GM20431 (cell line): ENCODE results near the gene KLHDC8A.

Source experiments
- in situ Hi-C: fragments of 300-500 bp; cut with MseI, MboI; formaldehyde crosslinking; loops from one replicate; pipeline ENCODE4 v1.15.0; 2020; ENCODE audit warnings: low sequenced_read_pairs; ENCODE audit not compliant: unreplicated experiment

KLHDC8A gene

GRCh38 chr1:205348554-205349487, 7.9 kb downstream of the KLHDC8A start:
- in situ Hi-C loops: no loop called here

- in situ Hi-C loops: no loop called here
Measured at GRCh38 chr1:205346956-205347574, 9.7 kb downstream of the KLHDC8A start.

GRCh38 chr1:205345761-205346160, 11.0 kb downstream of the KLHDC8A start:
- in situ Hi-C loops: no loop called here

GRCh38 chr1:205344066-205344928, 12.4 kb downstream of the KLHDC8A start:
- in situ Hi-C loops: no loop called here

DNA sequence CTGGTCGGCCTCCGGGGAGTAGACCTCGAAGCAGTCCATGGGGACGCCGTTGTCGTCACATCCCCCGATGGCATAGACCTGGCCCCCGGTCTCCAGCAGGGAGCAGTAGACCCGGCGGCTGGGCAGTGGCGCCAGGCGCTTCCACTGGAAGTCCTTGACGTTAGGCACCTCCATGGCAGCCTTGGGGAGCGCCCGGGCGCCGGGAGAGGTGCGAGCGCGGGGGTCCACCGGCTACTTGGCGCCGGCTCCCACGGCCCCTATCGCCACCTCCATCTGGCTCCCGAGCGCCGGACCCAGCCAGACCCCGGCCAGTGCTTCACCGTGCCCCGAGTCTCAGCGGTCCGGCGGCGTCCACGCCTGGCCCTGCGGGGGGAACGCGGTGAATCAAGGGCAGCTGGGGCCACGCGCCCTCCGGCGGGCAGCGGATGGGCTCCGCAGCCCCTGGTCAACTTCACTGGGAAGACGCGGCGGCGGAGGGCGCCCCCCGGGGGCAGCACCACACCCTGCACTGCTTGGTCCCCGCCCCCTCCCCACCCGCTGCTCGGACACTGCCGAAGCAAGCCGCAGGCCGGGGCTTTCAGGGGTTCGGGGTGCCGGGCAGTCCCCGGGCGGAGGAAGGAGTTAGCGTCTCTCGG, 13.2 kb downstream of the KLHDC8A start:
- in situ Hi-C loops: no loop called here

- in situ Hi-C loops: no loop called here
Measured at GRCh38 chr1:205342986-205343385, 13.7 kb downstream of the KLHDC8A start.

- in situ Hi-C loops: no loop called here
Measured at GRCh38 chr1:205340676-205341075, 16.0 kb downstream of the KLHDC8A start.

DNA sequence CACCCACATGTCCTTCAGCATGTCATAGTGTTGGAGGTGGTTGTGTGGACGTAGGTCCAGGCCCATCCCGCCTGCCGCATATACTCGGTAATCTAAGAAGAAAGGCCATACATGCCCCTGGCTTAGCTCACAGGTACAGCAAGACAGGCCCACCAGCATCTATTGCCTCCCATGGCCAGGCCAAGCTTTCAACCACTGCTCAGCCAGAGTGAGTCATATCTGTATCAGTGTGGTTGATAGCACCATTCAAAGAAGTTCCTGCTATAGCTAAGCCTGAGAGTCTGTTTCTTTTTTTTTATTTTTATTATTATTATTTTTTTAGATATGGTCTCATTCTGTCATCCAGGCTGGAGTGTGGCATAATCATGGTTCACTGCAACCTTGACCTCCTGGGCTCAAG, 17.0 kb downstream of the KLHDC8A start:
- in situ Hi-C loops: no loop called here

DNA sequence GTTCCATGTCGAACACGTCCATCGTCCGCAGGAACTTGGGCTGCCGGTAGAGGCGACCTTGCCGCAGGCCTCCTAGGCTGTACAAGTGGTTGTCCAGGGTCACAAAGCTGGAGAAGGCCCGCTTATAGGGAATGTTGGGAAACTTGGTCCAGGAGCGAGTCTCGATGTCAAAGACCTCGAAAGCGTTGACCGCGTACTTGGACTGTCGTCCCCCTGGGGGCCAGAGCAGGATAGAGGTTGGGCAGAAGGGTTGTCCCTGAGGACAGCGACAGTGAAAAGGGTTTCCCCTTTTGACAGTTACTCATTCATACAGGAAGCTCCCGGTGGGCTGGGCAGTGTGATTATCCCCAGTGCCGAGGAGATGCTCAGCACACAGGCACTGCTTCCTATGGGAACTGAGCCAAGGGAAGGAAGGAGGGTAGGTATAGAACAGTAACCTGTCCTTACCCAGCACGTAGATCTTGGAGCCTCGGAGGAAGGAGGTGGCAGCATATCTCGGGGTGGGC, 17.5 kb downstream of the KLHDC8A start:
- in situ Hi-C loops: no loop called here

DNA sequence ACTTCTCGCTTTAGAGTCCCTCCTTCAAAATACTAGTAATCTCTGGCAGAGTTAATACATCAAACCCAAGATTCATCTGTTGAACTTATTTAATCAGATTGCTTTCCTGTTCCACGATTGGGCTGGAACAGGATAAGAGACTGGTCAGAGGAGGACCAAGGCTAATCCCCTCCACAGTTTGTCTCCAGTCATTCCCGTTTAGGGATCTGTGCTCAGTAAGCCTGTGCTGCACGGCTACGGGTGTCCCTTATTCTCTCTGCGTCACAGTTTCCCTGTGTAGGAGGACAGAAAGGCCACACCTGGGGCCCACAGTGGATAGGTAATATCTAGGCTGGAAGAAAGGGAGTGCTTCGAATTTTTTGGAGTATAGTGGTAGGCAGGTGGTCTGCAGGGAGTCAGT, 18.7 kb downstream of the KLHDC8A start:
- in situ Hi-C loops: no loop called here

- in situ Hi-C loops: no loop called here
Measured at GRCh38 chr1:205337481-205337880, 19.2 kb downstream of the KLHDC8A start.

- in situ Hi-C loops: no loop called here
Measured at GRCh38 chr1:205335692-205336091, 21.0 kb downstream of the KLHDC8A start.

- in situ Hi-C loops: no loop called here
Measured at GRCh38 chr1:205332015-205332791, 24.5 kb downstream of the KLHDC8A start.

- in situ Hi-C loops: no loop called here
Measured at GRCh38 chr1:205330150-205330549, 26.6 kb downstream of the KLHDC8A start.

DNA sequence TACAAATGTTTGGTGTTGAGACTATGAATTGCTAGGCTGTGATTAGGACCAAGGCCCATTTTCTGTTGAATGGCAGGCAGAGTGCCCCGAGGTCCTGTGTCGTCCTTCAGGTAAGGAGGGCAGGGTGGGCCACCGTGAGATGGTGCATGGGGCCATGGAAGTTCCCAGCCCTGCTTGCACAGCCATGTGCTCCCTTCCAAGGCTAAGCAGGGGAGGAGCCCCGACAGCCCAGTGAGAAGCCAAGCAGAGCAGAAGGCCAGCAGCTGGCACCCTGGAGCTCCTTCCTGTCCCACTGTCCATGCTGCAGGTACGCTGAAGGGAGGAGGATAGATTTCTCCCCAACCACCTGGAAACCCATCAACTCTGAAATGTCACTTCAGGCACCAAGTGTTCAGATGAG, 27.0 kb downstream of the KLHDC8A start:
- in situ Hi-C loops: loop anchor here (5.0 kb wide), 1 partner anchor 52 kb away; no protein-coding TSS in a partner anchor

DNA sequence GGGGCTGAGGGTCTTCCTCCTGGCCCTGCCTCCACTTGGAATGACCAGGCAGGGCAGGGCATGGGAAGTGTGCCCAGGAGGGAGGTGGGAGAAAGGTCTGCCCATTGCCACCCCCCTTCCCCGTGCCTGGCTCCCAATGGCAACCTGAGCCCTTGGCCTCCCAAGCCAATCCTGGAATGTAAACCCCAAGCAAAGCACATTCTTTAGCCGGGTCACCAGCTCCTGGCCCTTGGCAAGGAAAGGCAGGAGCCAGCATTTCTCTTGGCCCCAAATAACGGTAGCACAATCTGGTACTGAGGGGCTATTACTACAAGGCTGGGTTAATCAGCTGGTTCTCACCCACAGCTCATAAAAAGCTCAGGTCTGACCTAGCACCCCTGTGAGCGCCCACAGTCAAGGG, 28.2 kb downstream of the KLHDC8A start:
- in situ Hi-C loops: loop anchor here (5.0 kb wide), 1 partner anchor 51 kb away; no protein-coding TSS in a partner anchor

- in situ Hi-C loops: loop anchor here (5.0 kb wide), 1 partner anchor 50 kb away; no protein-coding TSS in a partner anchor
Measured at GRCh38 chr1:205326812-205327466, 29.8 kb downstream of the KLHDC8A start.

DNA sequence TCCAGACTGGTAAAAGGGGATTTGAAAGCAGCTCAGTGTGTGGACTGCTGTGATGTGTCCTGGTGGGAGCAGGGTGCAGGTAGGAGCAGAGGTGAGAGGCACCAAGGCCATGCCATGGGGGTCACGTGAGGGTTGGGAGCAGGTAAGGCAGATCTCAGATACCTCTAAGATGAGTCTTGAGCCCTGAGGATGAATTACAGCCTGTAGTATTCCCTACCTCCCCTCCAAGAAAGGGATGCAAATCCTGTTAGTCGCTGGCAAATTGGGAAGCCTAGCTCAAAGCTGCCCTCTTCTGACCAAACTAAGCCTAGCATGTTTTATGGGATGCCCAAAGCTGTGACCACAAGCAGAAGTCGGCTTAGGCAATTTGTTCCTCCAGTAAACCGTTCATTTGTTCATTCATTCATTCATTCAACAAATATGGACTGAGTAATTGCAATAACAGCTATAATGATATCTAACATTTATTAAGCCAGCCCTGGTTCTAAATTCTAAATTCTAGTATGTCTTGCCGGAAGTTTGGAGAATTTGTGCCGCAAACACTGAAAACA, 31.3 kb downstream of the KLHDC8A start:
- in situ Hi-C loops: loop anchor here (5.0 kb wide), 1 partner anchor 48 kb away; no protein-coding TSS in a partner anchor
